ENCODE results near the gene INTS7. TPM values are rescaled to one million over a fixed set of nuclear protein-coding genes. Genes with fewer than 3 reads are reported as not detected.
"Not testable (repeated sequence)": the region's sequence is repeated elsewhere in the genome, so short reads cannot be mapped to it uniquely, and the experiment has no call there.

INTS7 gene
- total RNA-seq, 2 donors from 2014 or later, result 6.6 to 8.6 TPM

- WGBS, 2 donors, result 69 to 82% methylated on average over 3 of the region's 3 CpGs
- TF ChIP-seq CTCF (IDR thresholded peaks at IDR 0.05), result no peak
- TF ChIP-seq POLR2A (IDR thresholded peaks at IDR 0.05), result no peak
- intact Hi-C loops (cut with DNase I), result loop anchor here (10.0 kb wide), 1 partner anchor 235 kb away; no protein-coding TSS in a partner anchor
- DNase-seq (peak in 1 of 4 donors; percentile 29), ATAC-seq (no peak)
- H3K4me3 ChIP-seq, result no peak overlapping the region
- H3K27me3 ChIP-seq, result no peaks in the 10 kb centered on the region
- peaks cover 31% of the 10 kb centered on the region for H3K4me1 ChIP-seq
- H3K36me3 ChIP-seq (replicated peaks in 1 of 2; ENCODE audit: insufficient read depth in 1 of 2, low read depth in 2 of 2), result peaks cover 0 to 3% of the 10 kb centered on the region in 2 donors
- no peak overlapping the region for H3K27ac ChIP-seq
- no peaks in the 10 kb centered on the region for H3K9me3 ChIP-seq
Observed at GRCh38 chr1:211939876-211940468, 95.4 kb downstream of the INTS7 start.

- no peak for TF ChIP-seq POLR2A (IDR thresholded peaks at IDR 0.05)
- TF ChIP-seq CTCF (IDR thresholded peaks at IDR 0.05), result no peak
- Histone ChIP-seq H3K27ac (peak overlapping the region in 3 of 4 donors; percentile 6 to 67 (median 10)), H3K27me3 (no peaks in the 10 kb centered on the region), H3K4me1 (peaks cover 20% of the 10 kb centered on the region), H3K9me3 (no peaks in the 10 kb centered on the region), H3K4me3 (no peak overlapping the region), H3K36me3 (replicated peaks in 1 of 2; ENCODE audit: insufficient read depth in 1 of 2, low read depth in 2 of 2) (peaks cover 0 to 3% of the 10 kb centered on the region in 2 donors)
- ATAC-seq, result peak; percentile 66
- intact Hi-C loops (cut with DNase I), result no loop called here
- no peak for DNase-seq
- WGBS, 2 donors, result 6 to 8% methylated on average over 3 of the region's 3 CpGs
Observed at GRCh38 chr1:211938561-211938997, 96.8 kb downstream of the INTS7 start.

GRCh38 chr1:211937422-211937821 lies 97.9 kb downstream of the INTS7 start:
- H3K4me3 ChIP-seq; H3K9me3 ChIP-seq; H3K27ac ChIP-seq; H3K36me3 ChIP-seq (replicated peaks in 1 of 2; ENCODE audit: insufficient read depth in 1 of 2, low read depth in 2 of 2); DNase-seq; intact Hi-C loops (cut with DNase I); ATAC-seq; H3K27me3 ChIP-seq: not testable (repeated sequence)
- WGBS, 2 donors, result 97 to 98% methylated on average over 5 of the region's 5 CpGs
- H3K4me1 ChIP-seq, result peaks cover 23% of the 10 kb centered on the region

GRCh38 chr1:211935448-211935970 lies 99.8 kb downstream of the INTS7 start:
- no peak for DNase-seq
- Histone ChIP-seq H3K27ac (no peak overlapping the region), H3K4me1 (peaks cover 21% of the 10 kb centered on the region), H3K4me3 (no peak overlapping the region), H3K9me3 (no peaks in the 10 kb centered on the region), H3K36me3 (replicated peaks in 1 of 2; ENCODE audit: insufficient read depth in 1 of 2, low read depth in 2 of 2) (no peaks in the 10 kb centered on the region), H3K27me3 (no peaks in the 10 kb centered on the region)
- ATAC-seq, result no peak
- 77 to 79% methylated on average over 6 of the region's 6 CpGs for WGBS, 2 donors
- intact Hi-C loops (cut with DNase I), result no loop called here
- no peak for TF ChIP-seq POLR2A (IDR thresholded peaks at IDR 0.05)
- TF ChIP-seq CTCF (IDR thresholded peaks at IDR 0.05), result no peak

GRCh38 chr1:211933946-211934714 lies 101.2 kb downstream of the INTS7 start:
- WGBS, 2 donors, result 70% methylated on average over 7 of the region's 7 CpGs
- TF ChIP-seq POLR2A (IDR thresholded peaks at IDR 0.05), result no peak
- TF ChIP-seq CTCF (IDR thresholded peaks at IDR 0.05), result no peak
- no peaks in the 10 kb centered on the region for H3K27me3 ChIP-seq
- no peak overlapping the region for H3K4me3 ChIP-seq
- DNase-seq (no peak), ATAC-seq (no peak)
- no peaks in the 10 kb centered on the region for H3K36me3 ChIP-seq (replicated peaks in 1 of 2; ENCODE audit: insufficient read depth in 1 of 2, low read depth in 2 of 2)
- peaks cover 21% of the 10 kb centered on the region for H3K4me1 ChIP-seq
- no peaks in the 10 kb centered on the region for H3K9me3 ChIP-seq
- intact Hi-C loops (cut with DNase I), result no loop called here
- no peak overlapping the region for H3K27ac ChIP-seq
